ENCODE data around the gene PRRG1. TPM values are rescaled to one million over a fixed set of nuclear protein-coding genes. Genes with fewer than 3 reads are reported as not detected.
"Not testable (repeated sequence)": the region's sequence is repeated elsewhere in the genome, so short reads cannot be mapped to it uniquely, and the experiment has no call there.

PRRG1 gene
- total and polyA plus RNA-seq, 8 donors = 0.76 to 8.8 (median 2.9) TPM

- no peaks in the 10 kb centered on the region for H3K27me3 ChIP-seq
- WGBS, 5 donors = 65 to 100% (median 94%) methylated on average over 1 of the region's 1 CpG
- H3K4me3 ChIP-seq = no peak overlapping the region
- DNase-seq = no peak
- no peak for TF ChIP-seq CTCF (IDR thresholded peaks at IDR 0.05)
- no peaks in the 10 kb centered on the region for H3K4me1 ChIP-seq
- intact Hi-C loops (cut with DNase I; ENCODE audit: low total_unique reads) = no loop called here
- no peak overlapping the region for H3K27ac ChIP-seq
- no peaks in the 10 kb centered on the region for H3K36me3 ChIP-seq
- H3K9me3 ChIP-seq = no peaks in the 10 kb centered on the region
Measured at GRCh38 chrX:37453821-37454220, 104.7 kb downstream of the PRRG1 start.

- no peaks in the 10 kb centered on the region for H3K27me3 ChIP-seq
- no peaks in the 10 kb centered on the region for H3K9me3 ChIP-seq
- intact Hi-C loops (cut with DNase I; ENCODE audit: low total_unique reads) = no loop called here
- no peaks in the 10 kb centered on the region for H3K4me1 ChIP-seq
- H3K36me3 ChIP-seq = no peaks in the 10 kb centered on the region
- TF ChIP-seq CTCF (IDR thresholded peaks at IDR 0.05) (no peak), POLR2AphosphoS5 (IDR thresholded peaks at IDR 0.05) (no peak), EP300 (IDR thresholded peaks at IDR 0.05) (no peak), POLR2A (IDR thresholded peaks at IDR 0.05) (no peak)
- peak in 1 of 2 donors; percentile 3 for DNase-seq
- 14 to 63% (median 31%) methylated on average over 1 to 2 of the region's 2 CpGs for WGBS, 5 donors
- no peak overlapping the region for H3K4me3 ChIP-seq
- no peak overlapping the region for H3K27ac ChIP-seq
Measured at GRCh38 chrX:37454537-37455285, 105.5 kb downstream of the PRRG1 start.

GRCh38 chrX:37455381-37455780 is 106.2 kb downstream of the PRRG1 start:
- no peak overlapping the region for H3K27ac ChIP-seq
- WGBS, 5 donors = 32 to 69% (median 57%) methylated on average over 1 of the region's 1 CpG
- TF ChIP-seq CTCF (IDR thresholded peaks at IDR 0.05) (no peak), POLR2A (IDR thresholded peaks at IDR 0.05) (no peak), EP300 (IDR thresholded peaks at IDR 0.05) (no peak), POLR2AphosphoS5 (IDR thresholded peaks at IDR 0.05) (no peak)
- intact Hi-C loops (cut with DNase I; ENCODE audit: low total_unique reads) = no loop called here
- no peaks in the 10 kb centered on the region for H3K27me3 ChIP-seq
- H3K36me3 ChIP-seq = no peaks in the 10 kb centered on the region
- peak in 1 of 2 donors; percentile 6 for DNase-seq
- no peak overlapping the region for H3K4me3 ChIP-seq
- no peaks in the 10 kb centered on the region for H3K4me1 ChIP-seq
- no peaks in the 10 kb centered on the region for H3K9me3 ChIP-seq

GRCh38 chrX:37460285-37460684 is 111.1 kb downstream of the PRRG1 start:
- H3K36me3 ChIP-seq; H3K9me3 ChIP-seq; H3K27me3 ChIP-seq; DNase-seq; H3K27ac ChIP-seq; H3K4me1 ChIP-seq; H3K4me3 ChIP-seq; intact Hi-C loops (cut with DNase I; ENCODE audit: low total_unique reads): not testable (repeated sequence)
- 90 to 96% (median 92%) methylated on average over 5 of the region's 5 CpGs for WGBS, 5 donors

- no peak for TF ChIP-seq EP300 (IDR thresholded peaks at IDR 0.05)
- no peak for TF ChIP-seq POLR2A (IDR thresholded peaks at IDR 0.05)
- TF ChIP-seq CTCF (IDR thresholded peaks at IDR 0.05) = no peak
- TF ChIP-seq POLR2AphosphoS5 (IDR thresholded peaks at IDR 0.05) = no peak
- Histone ChIP-seq H3K36me3 (no peaks in the 10 kb centered on the region), H3K9me3 (no peaks in the 10 kb centered on the region), H3K27me3 (no peaks in the 10 kb centered on the region), H3K27ac (no peak overlapping the region), H3K4me3 (no peak overlapping the region), H3K4me1 (no peaks in the 10 kb centered on the region)
- 65 to 94% (median 79%) methylated on average over 2 of the region's 2 CpGs for WGBS, 5 donors
- DNase-seq = no peak
- intact Hi-C loops (cut with DNase I; ENCODE audit: low total_unique reads) = no loop called here
Measured at GRCh38 chrX:37462346-37462745, 113.2 kb downstream of the PRRG1 start.

Data from stomach (tissue), 9 donors.